Osteocyte (in vitro differentiated cells): ENCODE results near the gene AMBRA1. TPM values are rescaled to one million over a fixed set of nuclear protein-coding genes. Genes with fewer than 3 reads are reported as not detected.
A peak's percentile ranks its signal among the peaks of the same experiment; 100 is the strongest.

Experiments
- DNase-seq: peaks from one replicate; pipeline ENCODE4 v3.0.0; 2021; ENCODE audit warnings: mixed read lengths; ENCODE audit not compliant: unreplicated experiment; ENCODE audit errors: extremely low spot score
- H3K27ac Mint-ChIP-seq: one replicate; pipeline ENCODE4 v1.8.0; 2021; ENCODE audit warnings: mild to moderate bottlenecking, mixed read lengths; ENCODE audit not compliant: unreplicated experiment
- H3K27me3 Mint-ChIP-seq: one replicate; pipeline ENCODE4 v1.8.0; 2021; ENCODE audit warnings: mixed read lengths; ENCODE audit not compliant: unreplicated experiment
- H3K36me3 Mint-ChIP-seq: one replicate; pipeline ENCODE4 v1.8.0; 2021; ENCODE audit warnings: mixed read lengths; ENCODE audit not compliant: unreplicated experiment
- H3K4me1 Mint-ChIP-seq: one replicate; pipeline ENCODE4 v1.8.0; 2021; ENCODE audit warnings: mixed read lengths; ENCODE audit not compliant: unreplicated experiment
- H3K4me3 Mint-ChIP-seq: one replicate; pipeline ENCODE4 v1.8.0; 2021; ENCODE audit warnings: mild to moderate bottlenecking, moderate library complexity, mixed read lengths; ENCODE audit not compliant: unreplicated experiment
- H3K9me3 Mint-ChIP-seq: one replicate; pipeline ENCODE4 v1.8.0; 2021; ENCODE audit warnings: mixed read lengths; ENCODE audit not compliant: unreplicated experiment
- CTCF ChIP-seq: fragments of 200-600 bp; sonication (generic); IDR thresholded peaks from 2 replicates; pipeline ENCODE4 v1.5.0; 2021; ENCODE audit warnings: antibody characterized with exemption, mild to moderate bottlenecking, moderate library complexity
- total RNA-seq: library from RNA; stranded (reverse); gene quantifications from 2 replicates; pipeline ENCODE4 v1.2.1, GENCODE V29; 2021

Gene AMBRA1
- total RNA-seq, 1 donor from 2014 or later = 32.1 TPM

DNA sequence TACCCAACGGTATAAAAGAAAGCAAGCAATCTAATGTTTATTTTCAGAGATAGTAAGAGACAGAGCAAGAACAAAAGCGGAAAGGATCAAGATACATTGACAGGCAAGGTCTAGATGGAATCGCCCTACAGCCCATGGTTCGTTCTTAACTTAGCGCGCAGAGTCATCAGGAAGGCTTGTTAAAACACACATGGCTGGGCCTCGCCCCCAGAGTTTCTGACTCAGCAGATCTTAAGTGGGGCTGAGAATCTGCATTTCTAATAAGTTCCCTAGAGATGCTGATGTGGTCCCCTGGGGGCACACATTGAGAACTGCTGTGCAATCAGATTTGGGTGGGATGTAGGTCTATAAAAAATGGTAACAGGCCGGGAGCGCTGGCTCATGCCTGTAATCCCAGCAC lies 166.5 kb downstream of the AMBRA1 start:
- H3K36me3 Mint-ChIP-seq = peaks cover 19% of the 10 kb centered on the region
- no peak for TF ChIP-seq CTCF

DNA sequence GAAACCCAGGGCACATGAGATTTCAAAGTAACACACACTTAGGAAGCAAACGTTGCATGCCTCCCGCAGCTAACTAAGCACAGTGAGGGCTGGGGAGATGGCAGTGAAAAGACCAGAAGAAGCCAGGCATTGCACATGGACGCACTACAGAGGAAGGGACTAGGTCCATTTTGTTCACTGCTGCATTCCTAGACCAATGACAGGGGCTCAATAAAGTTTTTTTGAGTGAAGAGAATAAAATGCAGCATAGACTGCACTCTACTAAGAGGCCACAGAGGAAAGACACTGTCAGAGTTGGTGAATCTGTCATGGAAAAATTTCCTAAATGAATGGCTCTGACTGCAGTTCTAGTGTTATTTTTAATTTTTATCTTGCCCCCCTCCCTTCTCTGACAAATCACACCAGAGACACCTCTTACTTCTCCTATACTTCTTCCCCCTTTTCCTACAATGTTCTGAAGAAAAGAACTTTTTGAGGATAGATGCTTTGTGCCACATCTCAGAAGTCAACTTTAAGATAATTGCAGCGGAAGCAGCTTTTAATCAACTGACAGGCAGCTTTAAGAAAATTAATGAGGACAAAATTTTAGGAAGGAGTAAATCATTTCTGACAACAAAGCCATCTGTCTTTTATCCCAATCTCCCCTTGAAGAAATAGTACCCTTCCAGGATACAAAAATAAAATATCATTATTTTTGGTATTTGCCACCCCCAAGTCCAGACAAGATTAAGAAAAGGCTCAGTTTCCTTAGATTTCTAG lies 167.4 kb downstream of the AMBRA1 start:
- no peaks in the 10 kb centered on the region for H3K27me3 Mint-ChIP-seq
- DNase-seq = no peak
- H3K36me3 Mint-ChIP-seq = peaks cover 20% of the 10 kb centered on the region
- TF ChIP-seq CTCF = no peak
- H3K9me3 Mint-ChIP-seq = no peaks in the 10 kb centered on the region
- H3K4me1 Mint-ChIP-seq = peaks cover 7% of the 10 kb centered on the region
- no peak overlapping the region for H3K27ac Mint-ChIP-seq
- no peak overlapping the region for H3K4me3 Mint-ChIP-seq

More for the DNA sequence above, 166.5 kb downstream of the AMBRA1 start:
- no peak overlapping the region for H3K4me3 Mint-ChIP-seq
- H3K27me3 Mint-ChIP-seq = no peaks in the 10 kb centered on the region
- H3K27ac Mint-ChIP-seq = no peak overlapping the region
- peaks cover 7% of the 10 kb centered on the region for H3K4me1 Mint-ChIP-seq
- H3K9me3 Mint-ChIP-seq = no peaks in the 10 kb centered on the region
- no peak for DNase-seq

- no peak overlapping the region for H3K27ac Mint-ChIP-seq
- no peaks in the 10 kb centered on the region for H3K27me3 Mint-ChIP-seq
- DNase-seq = peak; percentile 10
- peaks cover 19% of the 10 kb centered on the region for H3K36me3 Mint-ChIP-seq
- no peak for TF ChIP-seq CTCF
- H3K9me3 Mint-ChIP-seq = no peaks in the 10 kb centered on the region
- H3K4me3 Mint-ChIP-seq = no peak overlapping the region
- no peaks in the 10 kb centered on the region for H3K4me1 Mint-ChIP-seq
Measured at GRCh38 chr11:46422588-46422987, 171.2 kb downstream of the AMBRA1 start.

DNA sequence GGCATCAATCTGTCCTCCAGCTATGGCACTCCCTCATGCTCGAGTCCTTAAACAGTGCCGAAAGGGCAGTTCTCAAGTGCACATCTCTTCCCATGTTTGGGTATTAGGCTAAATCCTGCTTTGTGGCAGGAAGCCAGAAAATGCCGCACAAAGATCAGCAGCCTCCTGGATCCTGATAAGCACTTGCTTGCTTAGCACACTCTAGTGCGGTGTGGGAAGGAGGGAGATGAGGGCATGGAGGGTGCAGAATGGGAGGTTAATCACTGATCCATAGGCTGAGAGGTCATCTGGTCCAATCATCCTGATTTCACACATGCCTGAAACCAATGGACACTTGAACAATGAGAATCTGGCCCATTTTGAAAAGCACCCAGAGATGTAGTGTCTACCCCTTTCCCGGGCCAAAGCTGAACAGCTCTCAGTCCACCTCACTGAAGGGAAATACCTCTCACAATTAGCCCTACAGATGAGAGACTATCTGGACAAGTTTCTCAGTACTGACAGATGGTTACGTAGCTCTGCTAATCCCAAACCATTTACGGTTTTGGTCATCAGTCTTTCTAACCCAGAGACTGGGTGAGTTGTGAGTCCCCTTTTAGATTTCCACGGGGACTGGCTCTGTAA lies 172.5 kb downstream of the AMBRA1 start:
- Mint-ChIP-seq H3K9me3 (no peaks in the 10 kb centered on the region), H3K4me3 (no peak overlapping the region), H3K36me3 (peaks cover 23% of the 10 kb centered on the region), H3K27me3 (no peaks in the 10 kb centered on the region), H3K27ac (no peak overlapping the region), H3K4me1 (no peaks in the 10 kb centered on the region)
- peak; percentile 46 for DNase-seq
- TF ChIP-seq CTCF = no peak

DNA sequence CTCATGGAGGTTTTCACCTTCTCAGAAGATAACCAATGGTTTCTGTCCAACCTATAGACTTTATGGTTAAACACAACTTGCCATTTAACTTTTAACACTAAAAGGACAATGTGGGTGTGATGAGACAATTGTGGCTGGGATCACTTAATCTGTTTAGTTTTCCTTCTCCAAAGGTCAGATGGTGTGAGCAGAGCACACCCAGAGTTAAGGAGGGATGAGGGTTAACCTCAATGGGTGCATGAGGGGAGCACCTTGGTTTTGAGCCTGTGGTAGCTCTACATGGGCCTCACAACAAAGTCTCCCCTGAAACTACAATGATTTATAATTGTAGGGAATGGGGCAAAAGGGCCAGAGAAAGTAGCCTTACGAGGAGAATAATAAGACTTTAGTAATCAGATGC lies 173.3 kb downstream of the AMBRA1 start:
- Mint-ChIP-seq H3K9me3 (no peaks in the 10 kb centered on the region), H3K36me3 (peaks cover 27% of the 10 kb centered on the region), H3K4me1 (no peaks in the 10 kb centered on the region), H3K4me3 (no peak overlapping the region), H3K27me3 (no peaks in the 10 kb centered on the region), H3K27ac (no peak overlapping the region)
- DNase-seq = peak; percentile 5
- no peak for TF ChIP-seq CTCF
